Cardiac muscle cell (in vitro differentiated cells and primary cell): ENCODE measurements around the gene HSD11B2. TPM values are rescaled to one million over a fixed set of nuclear protein-coding genes. Genes with fewer than 3 reads are reported as not detected.
A peak's percentile ranks its signal among the peaks of the same experiment; 100 is the strongest.

ENCODE experiments used
- DNase-seq, 2 donors: peaks; one replicate each; pipeline versions ENCODE4 v3.0.0 to v3.0.0-alpha.2; 2010 to 2017; ENCODE audit warnings: low read depth in 1 of 2, low spot score in 1 of 2
- H3K27ac ChIP-seq: fragments of 200-600 bp; sonication (generic); 2 replicates; pipeline ENCODE4 v1.5.1; 2016
- H3K27me3 ChIP-seq: fragments of 200-600 bp; sonication (generic); 2 replicates; pipeline ENCODE4 v1.6.0; 2016; ENCODE audit warnings: control low read depth
- H3K36me3 ChIP-seq: fragments of 200-600 bp; sonication (generic); 2 replicates; pipeline ENCODE4 v1.5.1; 2016; ENCODE audit warnings: control low read depth
- H3K4me1 ChIP-seq: fragments of 200-600 bp; sonication (generic); 2 replicates; pipeline ENCODE4 v1.8.1; 2017; ENCODE audit warnings: low read depth, mild to moderate bottlenecking, mixed run types
- H3K4me3 ChIP-seq: fragments of 200-600 bp; sonication (generic); 2 replicates; pipeline ENCODE4 v1.5.1; 2016; ENCODE audit warnings: mild to moderate bottlenecking
- H3K9me3 ChIP-seq: fragments of 200-600 bp; sonication (generic); 2 replicates; pipeline ENCODE4 v1.5.1; 2017; ENCODE audit warnings: low read depth, mild to moderate bottlenecking, control low read depth
- CTCF ChIP-seq: IDR thresholded peaks from 2 replicates; pipeline ENCODE4 v1.5.1; 2012; ENCODE audit warnings: low read depth, mild to moderate bottlenecking, low read length
- polyA plus RNA-seq: library from polyadenylated mRNA; unstranded; fragments of >200 nt; fragmentation: Nextera tagmentation; extraction: Ambion mirVana; gene quantifications from 2 replicates; pipeline ENCODE4 v1.2.1, GENCODE V29; 2016
- total RNA-seq: library from RNA; depleted of rRNA; stranded (reverse); fragments of >200 nt; gene quantifications from 2 replicates; pipeline ENCODE4 v1.2.3, GENCODE V29; 2016

The HSD11B2 gene
- total and polyA plus RNA-seq, 2 experiments from 2014 or later = 0.36 to 0.84 TPM

GRCh38 chr16:67463059-67463458, 32.1 kb downstream of the HSD11B2 start:
- Histone ChIP-seq H3K4me3 (no peak overlapping the region), H3K36me3 (no peaks in the 10 kb centered on the region), H3K9me3 (no peaks in the 10 kb centered on the region), H3K27ac (no peak overlapping the region), H3K27me3 (no peaks in the 10 kb centered on the region), H3K4me1 (peaks cover 19% of the 10 kb centered on the region)
- no peak for TF ChIP-seq CTCF
- DNase-seq = no peak

GRCh38 chr16:67463691-67464090, 32.8 kb downstream of the HSD11B2 start:
- no peak overlapping the region for H3K27ac ChIP-seq
- H3K36me3 ChIP-seq = no peaks in the 10 kb centered on the region
- no peak for TF ChIP-seq CTCF
- DNase-seq = no peak
- H3K4me3 ChIP-seq = no peak overlapping the region
- H3K9me3 ChIP-seq = no peaks in the 10 kb centered on the region
- H3K4me1 ChIP-seq = peaks cover 14% of the 10 kb centered on the region
- no peaks in the 10 kb centered on the region for H3K27me3 ChIP-seq

- H3K4me1 ChIP-seq = peaks cover 5% of the 10 kb centered on the region
Observed at GRCh38 chr16:67464565-67464964, 33.6 kb downstream of the HSD11B2 start.

GRCh38 chr16:67466581-67466980, 35.7 kb downstream of the HSD11B2 start:
- Histone ChIP-seq H3K4me3 (no peak overlapping the region), H3K9me3 (no peaks in the 10 kb centered on the region), H3K27ac (no peak overlapping the region), H3K36me3 (no peaks in the 10 kb centered on the region), H3K4me1 (peaks cover 3% of the 10 kb centered on the region), H3K27me3 (no peaks in the 10 kb centered on the region)
- DNase-seq = no peak
- no peak for TF ChIP-seq CTCF

More at GRCh38 chr16:67464565-67464964, 33.6 kb downstream of the HSD11B2 start:
- H3K27me3 ChIP-seq = no peaks in the 10 kb centered on the region
- no peaks in the 10 kb centered on the region for H3K36me3 ChIP-seq
- no peak overlapping the region for H3K27ac ChIP-seq
- H3K4me3 ChIP-seq = no peak overlapping the region
- TF ChIP-seq CTCF = no peak
- no peak for DNase-seq
- H3K9me3 ChIP-seq = no peaks in the 10 kb centered on the region

- Histone ChIP-seq H3K27ac (no peak overlapping the region), H3K9me3 (no peaks in the 10 kb centered on the region), H3K36me3 (no peaks in the 10 kb centered on the region), H3K27me3 (no peaks in the 10 kb centered on the region), H3K4me1 (peaks cover 3% of the 10 kb centered on the region), H3K4me3 (no peak overlapping the region)
- no peak for TF ChIP-seq CTCF
- no peak for DNase-seq
Observed at GRCh38 chr16:67468731-67469130, 37.8 kb downstream of the HSD11B2 start.

- peaks cover 7% of the 10 kb centered on the region for H3K4me1 ChIP-seq
- H3K4me3 ChIP-seq = no peak overlapping the region
- no peaks in the 10 kb centered on the region for H3K9me3 ChIP-seq
- no peaks in the 10 kb centered on the region for H3K27me3 ChIP-seq
- no peak overlapping the region for H3K27ac ChIP-seq
- no peak for TF ChIP-seq CTCF
- no peaks in the 10 kb centered on the region for H3K36me3 ChIP-seq
- peak in 1 of 2 donors; percentile 50 for DNase-seq
Observed at GRCh38 chr16:67470359-67470758, 39.4 kb downstream of the HSD11B2 start.
